ENCODE results near the gene EXD3.
"Not testable (repeated sequence)": the region's sequence is repeated elsewhere in the genome, so short reads cannot be mapped to it uniquely, and the experiment has no call there.

EXD3 gene

DNA sequence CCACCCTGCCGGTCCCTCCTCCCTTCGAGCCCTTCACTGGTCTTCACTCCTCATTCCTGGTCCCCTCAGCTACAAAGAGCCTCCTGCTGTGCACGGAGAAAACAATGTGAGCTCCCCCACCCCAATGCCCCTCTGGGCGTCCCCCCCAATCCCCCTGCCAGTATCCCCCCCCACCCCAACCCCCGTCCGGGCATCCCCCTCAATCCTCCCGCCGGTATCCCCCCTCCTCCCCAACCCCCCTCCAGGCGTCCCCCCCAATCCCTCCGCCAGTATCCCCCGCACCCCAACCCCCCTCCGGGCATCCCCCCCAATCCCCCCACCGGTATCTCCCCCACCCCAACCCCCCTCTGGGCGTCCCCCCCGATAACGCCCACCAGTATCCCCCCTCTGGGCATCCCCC lies 42.8 kb downstream of the EXD3 start:
- H3K27ac ChIP-seq = no peak overlapping the region
- TF ChIP-seq, protein P1, sequence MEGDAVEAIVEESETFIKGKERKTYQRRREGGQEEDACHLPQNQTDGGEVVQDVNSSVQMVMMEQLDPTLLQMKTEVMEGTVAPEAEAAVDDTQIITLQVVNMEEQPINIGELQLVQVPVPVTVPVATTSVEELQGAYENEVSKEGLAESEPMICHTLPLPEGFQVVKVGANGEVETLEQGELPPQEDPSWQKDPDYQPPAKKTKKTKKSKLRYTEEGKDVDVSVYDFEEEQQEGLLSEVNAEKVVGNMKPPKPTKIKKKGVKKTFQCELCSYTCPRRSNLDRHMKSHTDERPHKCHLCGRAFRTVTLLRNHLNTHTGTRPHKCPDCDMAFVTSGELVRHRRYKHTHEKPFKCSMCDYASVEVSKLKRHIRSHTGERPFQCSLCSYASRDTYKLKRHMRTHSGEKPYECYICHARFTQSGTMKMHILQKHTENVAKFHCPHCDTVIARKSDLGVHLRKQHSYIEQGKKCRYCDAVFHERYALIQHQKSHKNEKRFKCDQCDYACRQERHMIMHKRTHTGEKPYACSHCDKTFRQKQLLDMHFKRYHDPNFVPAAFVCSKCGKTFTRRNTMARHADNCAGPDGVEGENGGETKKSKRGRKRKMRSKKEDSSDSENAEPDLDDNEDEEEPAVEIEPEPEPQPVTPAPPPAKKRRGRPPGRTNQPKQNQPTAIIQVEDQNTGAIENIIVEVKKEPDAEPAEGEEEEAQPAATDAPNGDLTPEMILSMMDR (IDR thresholded peaks at IDR 0.05) = no peak
- no peak overlapping the region for H3K4me3 ChIP-seq
- no peak for DNase-seq (ENCODE audit: low spot score)

DNA sequence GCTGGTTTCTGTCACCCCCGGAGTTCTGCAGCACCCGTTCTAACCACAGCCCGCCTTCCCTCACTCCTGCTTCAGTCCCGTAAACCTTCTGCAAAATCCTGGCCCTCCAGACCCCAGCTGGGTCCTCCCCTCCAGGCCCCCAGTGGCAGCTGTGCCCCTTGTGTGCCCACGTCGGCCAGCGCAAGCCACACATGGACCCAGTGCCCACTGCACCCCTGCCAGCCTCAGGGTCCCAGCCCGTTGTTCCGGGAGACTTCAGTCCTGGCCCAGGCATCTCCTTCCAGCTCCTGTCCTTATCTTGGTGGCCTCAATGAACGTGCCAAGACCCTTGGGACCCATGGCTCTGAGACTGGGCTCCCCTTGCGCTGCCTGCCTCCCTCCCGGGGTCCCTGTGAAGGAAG lies 43.2 kb downstream of the EXD3 start:
- Histone ChIP-seq H3K27ac (no peak overlapping the region), H3K4me3 (no peak overlapping the region)
- TF ChIP-seq, protein P1 (IDR thresholded peaks at IDR 0.05) = no peak
- DNase-seq (ENCODE audit: low spot score) = no peak

DNA sequence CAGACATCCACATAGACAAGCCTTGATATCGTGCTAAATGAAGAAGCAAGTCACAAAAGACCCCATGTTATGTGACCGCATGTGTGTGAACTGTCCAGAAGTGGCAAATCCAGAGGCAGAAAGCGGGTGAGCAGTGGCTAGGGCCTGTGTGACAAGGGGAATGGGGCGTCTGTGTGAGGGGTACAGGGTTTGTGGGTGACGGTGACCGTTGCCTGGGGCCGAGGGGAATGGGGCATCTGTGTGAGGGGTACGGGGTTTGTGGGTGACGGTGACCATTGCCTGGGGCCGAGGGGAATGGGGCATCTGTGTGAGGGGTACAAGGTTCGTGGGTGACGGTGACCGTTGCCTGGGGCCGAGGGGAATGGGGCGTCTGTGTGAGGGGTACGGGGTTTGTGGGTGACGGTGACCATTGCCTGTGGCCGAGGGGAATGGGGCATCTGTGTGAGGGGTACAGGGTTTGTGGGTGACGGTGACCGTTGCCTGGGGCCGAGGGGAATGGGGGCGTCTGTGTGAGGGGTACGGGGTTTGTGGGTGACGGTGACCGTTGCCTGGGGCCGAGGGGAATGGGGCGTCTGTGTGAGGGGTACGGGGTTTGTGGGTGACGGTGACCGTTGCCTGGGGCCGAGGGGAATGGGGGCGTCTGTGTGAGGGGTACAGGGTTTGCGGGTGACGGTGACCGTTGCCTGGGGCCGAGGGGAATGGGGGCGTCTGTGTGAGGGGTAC lies 44.1 kb downstream of the EXD3 start:
- DNase-seq (ENCODE audit: low spot score); H3K4me3 ChIP-seq; H3K27ac ChIP-seq: not testable (repeated sequence)

DNA sequence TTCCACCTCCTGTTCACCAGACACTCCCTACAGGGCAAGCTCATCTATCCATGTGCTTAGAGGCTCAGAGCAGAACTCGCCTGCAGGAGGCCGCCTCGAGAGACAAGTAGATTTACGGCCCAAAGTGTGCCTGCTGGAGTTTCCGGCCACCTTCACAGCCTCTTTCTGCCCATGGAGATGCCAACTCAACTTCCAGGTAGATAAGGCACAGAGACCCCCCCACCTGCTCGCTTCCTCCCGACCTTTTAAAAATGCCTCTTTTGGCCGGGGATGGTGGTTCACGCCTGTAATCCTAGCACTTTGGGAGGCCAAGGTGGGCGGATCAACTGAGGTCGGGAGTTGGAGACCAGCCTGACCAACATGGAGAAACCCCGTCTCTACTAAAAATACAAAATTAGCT lies 46.6 kb downstream of the EXD3 start:
- TF ChIP-seq, protein P1 (IDR thresholded peaks at IDR 0.05) = no peak
- Histone ChIP-seq H3K4me3 (no peak overlapping the region), H3K27ac (no peak overlapping the region)
- DNase-seq (ENCODE audit: low spot score) = no peak

DNA sequence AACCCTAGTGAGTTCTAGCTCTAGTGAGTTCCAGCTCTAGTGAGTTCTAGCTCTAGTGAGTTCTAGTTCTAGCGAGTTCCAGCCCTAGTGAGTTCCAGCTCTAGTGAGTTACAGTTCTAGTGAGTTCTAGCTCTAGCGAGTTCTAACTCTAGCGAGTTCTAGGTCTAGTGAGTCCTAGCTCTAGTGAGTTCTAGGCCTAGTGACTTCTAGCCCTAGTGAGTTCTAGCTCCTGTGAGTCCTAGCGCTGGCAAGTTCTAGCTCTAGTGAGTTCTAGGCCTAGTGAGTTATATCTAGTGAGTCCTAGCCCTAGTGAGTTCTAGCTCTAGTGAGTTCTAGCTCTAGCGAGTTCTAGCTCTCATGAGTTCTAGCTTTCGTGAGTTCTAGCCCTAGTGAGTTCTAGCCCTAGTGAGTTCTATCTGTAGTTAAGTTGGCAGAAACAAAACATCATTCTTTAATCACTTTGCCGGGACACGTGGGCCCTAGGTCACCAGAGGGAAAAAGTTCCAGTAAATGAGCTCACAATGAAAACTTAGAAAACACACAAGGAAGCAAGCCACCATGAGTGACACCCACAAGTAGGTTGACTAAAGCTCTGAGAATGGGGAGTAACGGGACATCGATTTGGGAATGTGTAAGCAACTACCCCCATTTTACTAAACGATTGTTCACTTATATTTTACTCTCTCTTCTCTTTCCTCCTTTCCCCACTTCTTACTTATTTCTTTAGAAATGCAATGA lies 47.5 kb downstream of the EXD3 start:
- Histone ChIP-seq H3K27ac (no peak overlapping the region), H3K4me3 (no peak overlapping the region)
- DNase-seq (ENCODE audit: low spot score) = no peak
- TF ChIP-seq, protein P1 (IDR thresholded peaks at IDR 0.05) = no peak

DNA sequence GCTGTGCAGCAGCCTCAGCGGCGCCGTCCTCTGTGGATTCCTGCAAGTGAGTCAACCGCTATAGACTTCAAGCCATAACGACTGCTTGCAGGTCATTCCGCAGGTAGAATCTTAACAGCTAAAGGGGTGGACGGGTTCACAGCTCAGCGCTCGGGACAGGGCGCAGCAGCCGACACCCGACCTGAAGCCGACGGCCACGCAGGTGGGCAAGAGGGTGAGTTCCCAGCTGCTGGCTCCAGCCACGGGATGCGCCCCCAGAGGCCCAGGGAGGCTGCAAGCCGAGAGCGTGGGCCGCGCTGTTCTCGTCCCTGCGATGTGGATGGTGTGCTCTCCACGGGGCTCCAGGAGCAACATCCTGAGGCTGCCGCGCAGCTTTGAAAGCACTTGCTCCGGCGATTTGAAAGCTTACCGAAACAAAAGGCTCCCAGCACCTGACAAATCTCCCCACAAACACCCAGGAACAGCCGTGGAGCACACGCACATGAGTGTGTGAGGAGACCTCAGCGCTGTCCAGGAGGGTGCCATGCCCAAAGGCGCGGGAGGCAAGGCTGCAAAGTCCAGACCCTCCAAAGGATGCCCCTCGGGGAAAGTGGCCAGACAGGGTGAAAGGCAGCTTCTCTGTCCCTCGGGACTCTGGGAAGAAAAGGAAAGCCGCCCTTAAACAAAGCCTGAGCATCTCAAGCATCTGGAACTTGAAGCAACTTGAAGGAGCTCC lies 48.7 kb downstream of the EXD3 start:
- Histone ChIP-seq H3K27ac (no peak overlapping the region), H3K4me3 (no peak overlapping the region)
- DNase-seq (ENCODE audit: low spot score) = no peak
- TF ChIP-seq, protein P1 (IDR thresholded peaks at IDR 0.05) = no peak

DNA sequence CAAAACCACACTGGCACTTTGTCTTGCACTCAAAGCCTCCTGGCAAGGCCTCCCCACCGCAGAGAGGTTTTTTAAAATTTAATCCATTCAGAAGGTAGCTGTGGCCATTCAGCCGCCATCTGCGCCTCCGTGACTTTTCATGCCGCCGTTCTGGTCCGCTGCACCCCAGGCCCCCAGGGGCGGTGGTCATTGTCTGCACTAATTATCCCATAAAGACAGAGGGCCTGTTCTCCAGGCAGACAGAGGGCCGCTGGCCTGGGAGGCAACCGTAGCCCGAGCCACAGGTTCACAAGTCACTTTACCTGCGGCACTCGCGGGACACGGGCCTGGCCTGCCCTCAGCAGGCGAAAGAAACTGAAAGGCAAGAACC lies 49.4 kb downstream of the EXD3 start:
- TF ChIP-seq, protein P1 (IDR thresholded peaks at IDR 0.05) = no peak
- H3K4me3 ChIP-seq = no peak overlapping the region
- H3K27ac ChIP-seq = no peak overlapping the region
- no peak for DNase-seq (ENCODE audit: low spot score)
